Peyer's patch (tissue), 4 donors: Measurements from ENCODE around the gene AGAP1.

Source experiments
- POLR2A ChIP-seq, 2 donors: fragments of 450-650 bp; IDR thresholded peaks; one replicate each; pipeline ENCODE4 v1.5.1; 2017; ENCODE audit warnings: antibody characterized with exemption in 2 of 2, mild to moderate bottlenecking in 2 of 2, moderate library complexity in 2 of 2
- TF ChIP-seq, protein P1 (sequence below), 6 experiments: fragments of 450-650 bp in 4 of 6; fragments of 200-600 bp in 2 of 6; sonication (generic) in 1 of 6; IDR thresholded peaks; one replicate each; pipeline ENCODE4 v1.5.1; 2017 to 2019; ENCODE audit warnings: antibody characterized with exemption in 6 of 6, mild to moderate bottlenecking in 3 of 6, moderate library complexity in 1 of 6

DNA sequence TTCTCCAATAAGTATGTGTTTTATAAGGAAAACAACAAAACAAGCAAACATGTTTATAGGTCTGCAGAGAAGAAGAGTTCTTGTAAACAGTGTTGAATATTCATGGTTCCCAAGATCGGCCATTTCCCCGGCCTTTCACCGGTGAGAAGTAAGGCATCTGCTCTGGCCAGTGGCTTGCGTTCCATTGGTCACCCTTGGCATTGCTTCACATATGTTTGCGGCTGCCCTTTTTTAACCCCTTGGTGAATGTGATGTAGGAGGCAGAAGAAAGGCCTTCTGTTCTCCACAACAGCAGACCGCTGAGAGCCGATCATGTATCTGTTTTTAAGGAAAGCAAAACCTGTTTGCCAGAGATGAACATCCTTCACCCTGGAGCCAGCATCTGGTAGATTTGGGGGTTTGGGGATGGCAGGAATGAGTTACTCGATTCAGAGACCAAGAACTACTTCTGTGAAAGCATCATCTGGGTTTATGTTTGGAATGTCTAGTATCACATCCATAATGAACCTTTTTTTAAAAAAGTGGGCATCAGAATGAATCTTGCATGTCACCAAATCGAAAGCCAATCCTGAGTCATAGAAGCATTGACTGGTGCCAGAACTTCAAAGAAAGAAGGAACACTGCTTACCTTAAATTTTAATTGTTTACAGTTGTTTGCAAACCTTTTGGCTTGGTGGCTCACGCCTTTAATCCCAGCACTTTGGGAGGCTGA lies 112.3 kb downstream of the AGAP1 start:
- TF ChIP-seq, protein P1, sequence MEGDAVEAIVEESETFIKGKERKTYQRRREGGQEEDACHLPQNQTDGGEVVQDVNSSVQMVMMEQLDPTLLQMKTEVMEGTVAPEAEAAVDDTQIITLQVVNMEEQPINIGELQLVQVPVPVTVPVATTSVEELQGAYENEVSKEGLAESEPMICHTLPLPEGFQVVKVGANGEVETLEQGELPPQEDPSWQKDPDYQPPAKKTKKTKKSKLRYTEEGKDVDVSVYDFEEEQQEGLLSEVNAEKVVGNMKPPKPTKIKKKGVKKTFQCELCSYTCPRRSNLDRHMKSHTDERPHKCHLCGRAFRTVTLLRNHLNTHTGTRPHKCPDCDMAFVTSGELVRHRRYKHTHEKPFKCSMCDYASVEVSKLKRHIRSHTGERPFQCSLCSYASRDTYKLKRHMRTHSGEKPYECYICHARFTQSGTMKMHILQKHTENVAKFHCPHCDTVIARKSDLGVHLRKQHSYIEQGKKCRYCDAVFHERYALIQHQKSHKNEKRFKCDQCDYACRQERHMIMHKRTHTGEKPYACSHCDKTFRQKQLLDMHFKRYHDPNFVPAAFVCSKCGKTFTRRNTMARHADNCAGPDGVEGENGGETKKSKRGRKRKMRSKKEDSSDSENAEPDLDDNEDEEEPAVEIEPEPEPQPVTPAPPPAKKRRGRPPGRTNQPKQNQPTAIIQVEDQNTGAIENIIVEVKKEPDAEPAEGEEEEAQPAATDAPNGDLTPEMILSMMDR (IDR thresholded peaks at IDR 0.05) = no peak
- TF ChIP-seq POLR2A (IDR thresholded peaks at IDR 0.05) = no peak
